ENCODE measurements around the gene ANAPC10.

Gene ANAPC10

GRCh38 chr4:145075742-145076468, 22.1 kb downstream of the ANAPC10 start:
- Histone ChIP-seq H3K4me3 (ENCODE audit: insufficient read depth, low read depth, low read length) (no peak overlapping the region), H3K4me1 (ENCODE audit: control insufficient read depth, insufficient read depth, low read length) (no peaks in the 10 kb centered on the region), H3K27me3 (ENCODE audit: control insufficient read depth, insufficient read depth, low read length, poor library complexity, severe bottlenecking) (no peaks in the 10 kb centered on the region), H3K9me3 (ENCODE audit: control insufficient read depth, low read length) (no peaks in the 10 kb centered on the region), H3K36me3 (ENCODE audit: control insufficient read depth, insufficient read depth, low read length) (peaks cover 9% of the 10 kb centered on the region), H3K27ac (ENCODE audit: insufficient read depth, low read depth, low read length, poor library complexity, severe bottlenecking) (no peak overlapping the region)
- 93 to 95% methylated on average over 1 of the region's 1 CpG for WGBS, 2 experiments

- 90 to 97% methylated on average over 1 to 2 of the region's 2 CpGs for WGBS, 2 experiments
- Histone ChIP-seq H3K27me3 (ENCODE audit: control insufficient read depth, insufficient read depth, low read length, poor library complexity, severe bottlenecking) (no peaks in the 10 kb centered on the region), H3K9me3 (ENCODE audit: control insufficient read depth, low read length) (no peaks in the 10 kb centered on the region), H3K4me3 (ENCODE audit: insufficient read depth, low read depth, low read length) (no peak overlapping the region), H3K27ac (ENCODE audit: insufficient read depth, low read depth, low read length, poor library complexity, severe bottlenecking) (no peak overlapping the region), H3K36me3 (ENCODE audit: control insufficient read depth, insufficient read depth, low read length) (no peaks in the 10 kb centered on the region), H3K4me1 (ENCODE audit: control insufficient read depth, insufficient read depth, low read length) (no peaks in the 10 kb centered on the region)
Measured at GRCh38 chr4:145071560-145071959, 26.4 kb downstream of the ANAPC10 start.

GRCh38 chr4:145069361-145069760, 28.6 kb downstream of the ANAPC10 start:
- H3K27ac ChIP-seq (ENCODE audit: insufficient read depth, low read depth, low read length, poor library complexity, severe bottlenecking) = no peak overlapping the region
- no peaks in the 10 kb centered on the region for H3K36me3 ChIP-seq (ENCODE audit: control insufficient read depth, insufficient read depth, low read length)
- peaks cover 11% of the 10 kb centered on the region for H3K4me1 ChIP-seq (ENCODE audit: control insufficient read depth, insufficient read depth, low read length)
- H3K27me3 ChIP-seq (ENCODE audit: control insufficient read depth, insufficient read depth, low read length, poor library complexity, severe bottlenecking) = no peaks in the 10 kb centered on the region
- H3K4me3 ChIP-seq (ENCODE audit: insufficient read depth, low read depth, low read length) = no peak overlapping the region
- no peaks in the 10 kb centered on the region for H3K9me3 ChIP-seq (ENCODE audit: control insufficient read depth, low read length)
- WGBS, 2 experiments = 84 to 85% methylated on average over 3 of the region's 3 CpGs

DNA sequence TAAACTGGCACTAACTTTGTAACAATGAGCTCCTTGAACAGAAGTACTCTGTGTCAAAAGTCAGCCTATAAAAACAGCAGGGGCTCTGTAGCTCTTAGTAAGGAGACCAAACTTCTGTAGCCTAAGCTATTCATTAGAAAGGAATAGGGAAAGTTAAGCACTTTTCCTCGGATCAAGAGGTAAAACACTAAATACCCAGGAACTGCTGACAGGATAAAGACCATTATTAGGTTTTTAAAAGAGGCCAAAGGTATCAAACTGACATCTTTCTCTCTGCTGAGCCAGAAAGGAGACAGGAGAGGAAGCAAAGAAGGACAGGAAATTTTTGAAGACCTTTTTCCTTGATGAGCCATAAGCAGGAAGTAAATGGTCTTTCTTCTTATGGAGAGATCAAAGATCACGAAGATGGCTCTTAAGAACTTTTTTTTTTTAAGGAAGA, 31.9 kb downstream of the ANAPC10 start:
- Histone ChIP-seq H3K4me3 (ENCODE audit: insufficient read depth, low read depth, low read length) (no peak overlapping the region), H3K27me3 (ENCODE audit: control insufficient read depth, insufficient read depth, low read length, poor library complexity, severe bottlenecking) (no peaks in the 10 kb centered on the region), H3K27ac (ENCODE audit: insufficient read depth, low read depth, low read length, poor library complexity, severe bottlenecking) (peak overlapping the region; percentile 76), H3K9me3 (ENCODE audit: control insufficient read depth, low read length) (no peaks in the 10 kb centered on the region), H3K4me1 (ENCODE audit: control insufficient read depth, insufficient read depth, low read length) (peaks cover 11% of the 10 kb centered on the region), H3K36me3 (ENCODE audit: control insufficient read depth, insufficient read depth, low read length) (no peaks in the 10 kb centered on the region)
- 6 to 11% methylated on average over 2 of the region's 2 CpGs for WGBS, 2 experiments

GRCh38 chr4:145061318-145061920, 36.6 kb downstream of the ANAPC10 start:
- H3K36me3 ChIP-seq (ENCODE audit: control insufficient read depth, insufficient read depth, low read length) = no peaks in the 10 kb centered on the region
- no peak overlapping the region for H3K4me3 ChIP-seq (ENCODE audit: insufficient read depth, low read depth, low read length)
- H3K27ac ChIP-seq (ENCODE audit: insufficient read depth, low read depth, low read length, poor library complexity, severe bottlenecking) = no peak overlapping the region
- no peaks in the 10 kb centered on the region for H3K9me3 ChIP-seq (ENCODE audit: control insufficient read depth, low read length)
- 68 to 85% methylated on average over 4 to 6 of the region's 6 CpGs for WGBS, 2 experiments
- peaks cover 11% of the 10 kb centered on the region for H3K4me1 ChIP-seq (ENCODE audit: control insufficient read depth, insufficient read depth, low read length)
- H3K27me3 ChIP-seq (ENCODE audit: control insufficient read depth, insufficient read depth, low read length, poor library complexity, severe bottlenecking) = no peaks in the 10 kb centered on the region

DNA sequence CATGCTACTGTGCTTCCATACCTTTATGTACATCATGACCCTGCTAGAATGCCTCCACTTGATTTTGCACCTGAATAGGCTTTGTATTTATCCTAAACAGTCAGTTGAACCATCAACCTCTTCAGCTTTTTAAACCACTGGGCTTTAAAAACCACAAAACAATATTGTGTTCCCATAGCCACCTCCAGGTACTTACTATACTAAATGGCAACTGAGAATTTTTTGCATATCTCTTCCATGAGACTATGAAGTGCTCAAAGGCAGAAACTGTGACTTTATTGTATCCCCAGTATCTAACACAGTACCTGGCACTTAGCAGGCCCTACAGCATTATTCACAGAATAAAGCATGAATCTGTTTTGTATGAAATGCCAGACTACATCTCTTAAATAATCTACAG, 39.7 kb downstream of the ANAPC10 start:
- Histone ChIP-seq H3K27ac (ENCODE audit: insufficient read depth, low read depth, low read length, poor library complexity, severe bottlenecking) (no peak overlapping the region), H3K27me3 (ENCODE audit: control insufficient read depth, insufficient read depth, low read length, poor library complexity, severe bottlenecking) (no peaks in the 10 kb centered on the region), H3K4me3 (ENCODE audit: insufficient read depth, low read depth, low read length) (no peak overlapping the region), H3K9me3 (ENCODE audit: control insufficient read depth, low read length) (no peaks in the 10 kb centered on the region), H3K4me1 (ENCODE audit: control insufficient read depth, insufficient read depth, low read length) (no peaks in the 10 kb centered on the region), H3K36me3 (ENCODE audit: control insufficient read depth, insufficient read depth, low read length) (no peaks in the 10 kb centered on the region)

GRCh38 chr4:145056325-145057130, 41.5 kb downstream of the ANAPC10 start:
- Histone ChIP-seq H3K27me3 (ENCODE audit: control insufficient read depth, insufficient read depth, low read length, poor library complexity, severe bottlenecking) (no peaks in the 10 kb centered on the region), H3K27ac (ENCODE audit: insufficient read depth, low read depth, low read length, poor library complexity, severe bottlenecking) (no peak overlapping the region), H3K9me3 (ENCODE audit: control insufficient read depth, low read length) (no peaks in the 10 kb centered on the region), H3K4me3 (ENCODE audit: insufficient read depth, low read depth, low read length) (no peak overlapping the region), H3K36me3 (ENCODE audit: control insufficient read depth, insufficient read depth, low read length) (no peaks in the 10 kb centered on the region), H3K4me1 (ENCODE audit: control insufficient read depth, insufficient read depth, low read length) (no peaks in the 10 kb centered on the region)
- WGBS, 2 experiments = 98% methylated on average over 6 of the region's 6 CpGs

DNA sequence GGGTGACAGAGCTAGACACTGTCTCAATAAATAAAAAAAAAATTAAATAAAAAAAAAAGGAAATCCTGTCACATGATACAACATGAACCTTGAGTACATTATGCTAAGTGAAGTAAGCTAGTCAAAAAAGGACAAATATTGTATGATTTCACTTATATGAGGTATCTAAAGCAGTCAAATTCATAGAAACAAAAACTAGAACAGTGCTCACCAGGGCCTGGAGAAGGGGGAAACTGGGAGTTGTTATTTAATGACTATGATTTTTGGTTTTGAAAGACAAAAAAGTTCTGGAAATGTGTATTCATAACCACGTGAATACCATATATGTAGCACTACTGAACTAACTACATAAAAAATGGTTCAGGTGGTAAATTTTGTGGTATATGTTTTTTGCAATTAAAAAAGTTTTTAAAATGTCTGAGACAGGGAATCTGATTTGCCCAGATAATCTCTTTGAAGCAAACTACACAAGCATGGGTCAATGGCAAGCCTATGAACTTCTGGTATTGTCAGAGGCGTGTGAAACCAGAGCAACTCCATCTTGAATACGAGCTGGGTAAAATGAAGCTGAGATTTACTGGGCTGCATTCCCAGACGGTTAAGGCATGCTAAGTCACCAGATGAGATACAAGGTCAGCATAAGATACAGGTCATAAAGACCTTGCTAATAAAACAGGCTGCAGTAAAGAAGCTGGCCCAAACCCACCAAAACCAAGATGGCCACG, 42.3 kb downstream of the ANAPC10 start:
- no peaks in the 10 kb centered on the region for H3K36me3 ChIP-seq (ENCODE audit: control insufficient read depth, insufficient read depth, low read length)
- WGBS, 2 experiments = 93 to 96% methylated on average over 4 of the region's 5 CpGs
- no peaks in the 10 kb centered on the region for H3K27me3 ChIP-seq (ENCODE audit: control insufficient read depth, insufficient read depth, low read length, poor library complexity, severe bottlenecking)
- H3K4me1 ChIP-seq (ENCODE audit: control insufficient read depth, insufficient read depth, low read length) = no peaks in the 10 kb centered on the region
- H3K27ac ChIP-seq (ENCODE audit: insufficient read depth, low read depth, low read length, poor library complexity, severe bottlenecking) = no peak overlapping the region
- H3K4me3 ChIP-seq (ENCODE audit: insufficient read depth, low read depth, low read length) = no peak overlapping the region
- H3K9me3 ChIP-seq (ENCODE audit: control insufficient read depth, low read length) = no peaks in the 10 kb centered on the region

DNA sequence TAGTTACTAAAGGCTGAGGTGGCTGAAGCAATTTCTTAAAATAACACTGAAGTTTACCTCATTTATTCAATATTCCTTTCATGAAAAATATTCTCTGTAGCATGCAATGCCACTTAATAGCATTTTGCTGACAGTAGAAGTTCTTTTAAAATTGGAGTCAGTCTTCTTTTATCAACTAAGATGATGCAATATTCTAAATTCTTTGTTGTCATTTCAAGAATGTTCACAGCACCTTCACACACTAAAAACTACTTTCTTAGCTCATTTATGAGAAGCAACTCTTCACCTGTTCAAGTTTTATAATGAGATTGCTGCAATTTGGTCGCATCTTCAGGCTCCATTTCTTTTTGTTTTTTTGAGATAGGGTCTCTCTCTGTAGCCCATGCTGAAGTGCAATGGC, 48.8 kb downstream of the ANAPC10 start:
- H3K27ac ChIP-seq (ENCODE audit: insufficient read depth, low read depth, low read length, poor library complexity, severe bottlenecking) = no peak overlapping the region
- no peaks in the 10 kb centered on the region for H3K27me3 ChIP-seq (ENCODE audit: control insufficient read depth, insufficient read depth, low read length, poor library complexity, severe bottlenecking)
- no peaks in the 10 kb centered on the region for H3K36me3 ChIP-seq (ENCODE audit: control insufficient read depth, insufficient read depth, low read length)
- no peaks in the 10 kb centered on the region for H3K4me1 ChIP-seq (ENCODE audit: control insufficient read depth, insufficient read depth, low read length)
- WGBS, 2 experiments = 92 to 93% methylated on average over 1 of the region's 1 CpG
- H3K4me3 ChIP-seq (ENCODE audit: insufficient read depth, low read depth, low read length) = no peak overlapping the region
- H3K9me3 ChIP-seq (ENCODE audit: control insufficient read depth, low read length) = no peaks in the 10 kb centered on the region

GRCh38 chr4:145048817-145049216, 49.2 kb downstream of the ANAPC10 start:
- H3K36me3 ChIP-seq (ENCODE audit: control insufficient read depth, insufficient read depth, low read length) = no peaks in the 10 kb centered on the region
- no peaks in the 10 kb centered on the region for H3K27me3 ChIP-seq (ENCODE audit: control insufficient read depth, insufficient read depth, low read length, poor library complexity, severe bottlenecking)
- H3K9me3 ChIP-seq (ENCODE audit: control insufficient read depth, low read length) = no peaks in the 10 kb centered on the region
- no peaks in the 10 kb centered on the region for H3K4me1 ChIP-seq (ENCODE audit: control insufficient read depth, insufficient read depth, low read length)
- H3K27ac ChIP-seq (ENCODE audit: insufficient read depth, low read depth, low read length, poor library complexity, severe bottlenecking) = no peak overlapping the region
- H3K4me3 ChIP-seq (ENCODE audit: insufficient read depth, low read depth, low read length) = no peak overlapping the region
